ENCODE measurements around the gene CFLAR. TPM values are rescaled to one million over a fixed set of nuclear protein-coding genes. Genes with fewer than 3 reads are reported as not detected.
A peak's percentile ranks its signal among the peaks of the same experiment; 100 is the strongest.

The CFLAR gene
- total RNA-seq, 1 experiment from 2014 or later = 35.6 TPM

- Histone ChIP-seq H3K4me2 (ENCODE audit: low read length) (0 out of 2 replicates have a peak overlapping the region, but pooled peaks have one; percentile 84), H3K4me1 (ENCODE audit: control insufficient read depth in 1 of 2, insufficient read depth in 2 of 2, low read length in 2 of 2) (peaks cover 18 to 48% of the 10 kb centered on the region in 2 experiments), H3K9me3 (ENCODE audit: control insufficient read depth in 1 of 2, insufficient read depth in 1 of 2, low read depth in 1 of 2, low read length in 2 of 2) (no peaks in the 10 kb centered on the region), H3K79me2 (ENCODE audit: insufficient read depth, low read length) (peaks cover 37% of the 10 kb centered on the region), H3K36me3 (ENCODE audit: control insufficient read depth in 1 of 2, insufficient read depth in 2 of 2, low read length in 2 of 2) (no peaks in the 10 kb centered on the region), H3K27me3 (ENCODE audit: insufficient read depth, low read length) (no peaks in the 10 kb centered on the region), H3K9ac (ENCODE audit: low read length) (no peak overlapping the region), H3K9me2 (ENCODE audit: insufficient read depth) (no peaks in the 10 kb centered on the region), H2AFZ (ENCODE audit: low read depth, low read length, poor library complexity, severe bottlenecking) (no peak overlapping the region), H4K20me1 (ENCODE audit: insufficient read depth) (no peaks in the 10 kb centered on the region), H3K27ac (ENCODE audit: low read depth, low read length) (no peak overlapping the region), H3K4me3 (replicated peaks in 1 of 2; ENCODE audit: low read depth in 1 of 2, low read length in 2 of 2) (no peak overlapping the region)
- CTCF ChIA-PET = no interaction called here
- no peak for DNase-seq (ENCODE audit: low read depth, low spot score)
- ATAC-seq = no peak
- POLR2A ChIA-PET = interaction anchor here (2.2 kb wide), 1 partner anchor 35 kb away, joined by 8 read pairs; no protein-coding TSS in a partner anchor
- BruUV-seq (replicated peaks) = TSS peak; percentile 47
- intact Hi-C loops (cut with micrococcal nuclease) = no loop called here
- TF ChIP-seq MAX (IDR thresholded peaks at IDR 0.05) (no peak), ZNF274 (IDR thresholded peaks at IDR 0.05; ENCODE audit: low read depth, low read length) (no peak), SIN3A (IDR thresholded peaks at IDR 0.05; ENCODE audit: low read depth) (no peak), SRF (IDR thresholded peaks at IDR 0.05; ENCODE audit: low read depth) (no peak), ZFX (IDR thresholded peaks at IDR 0.05) (no peak), REST (IDR thresholded peaks at IDR 0.05; ENCODE audit: low read depth) (no peak), SP1 (IDR thresholded peaks at IDR 0.05; ENCODE audit: low read depth) (no peak), CBX3 (IDR thresholded peaks at IDR 0.05; ENCODE audit: low read depth) (no peak), POLR2A (IDR thresholded peaks at IDR 0.05; ENCODE audit: borderline replicate concordance, extremely low read depth, insufficient read depth, insufficient read length) (no peak), ZBTB33 (IDR thresholded peaks at IDR 0.05; ENCODE audit: extremely low read depth, insufficient replicate concordance, low read length) (no peak), RAD21 (IDR thresholded peaks at IDR 0.05; ENCODE audit: low read depth) (no peak), EZH2 (IDR thresholded peaks at IDR 0.05) (no peak), ATF3 (IDR thresholded peaks at IDR 0.05) (no peak), YY1 (IDR thresholded peaks at IDR 0.05; ENCODE audit: extremely low read depth, insufficient replicate concordance, low read depth, low read length) (no peak), CEBPB (IDR thresholded peaks at IDR 0.05; ENCODE audit: low read depth) (no peak), EZH2phosphoT487 (IDR thresholded peaks at IDR 0.05; ENCODE audit: borderline replicate concordance) (no peak)
- RAD21 ChIA-PET (ENCODE audit: low non-redundant PET in 1 of 2, low total read pairs in 2 of 2, uncharacterized antibody in 2 of 2, unreplicated experiment in 2 of 2) = no interaction called here
Measured at GRCh38 chr2:201114846-201115245, 1.1 kb upstream of the CFLAR start.

All from HCT116 (cell line).